ENCODE measurements around the gene RNF7. TPM values are rescaled to one million over a fixed set of nuclear protein-coding genes. Genes with fewer than 3 reads are reported as not detected.

RNF7 gene
- total and polyA plus RNA-seq, 2 of the 13 experiments (the other 11 are each of a cell fraction or from before 2014, with no cell fraction given): 66.4 to 94.7 TPM

DNA sequence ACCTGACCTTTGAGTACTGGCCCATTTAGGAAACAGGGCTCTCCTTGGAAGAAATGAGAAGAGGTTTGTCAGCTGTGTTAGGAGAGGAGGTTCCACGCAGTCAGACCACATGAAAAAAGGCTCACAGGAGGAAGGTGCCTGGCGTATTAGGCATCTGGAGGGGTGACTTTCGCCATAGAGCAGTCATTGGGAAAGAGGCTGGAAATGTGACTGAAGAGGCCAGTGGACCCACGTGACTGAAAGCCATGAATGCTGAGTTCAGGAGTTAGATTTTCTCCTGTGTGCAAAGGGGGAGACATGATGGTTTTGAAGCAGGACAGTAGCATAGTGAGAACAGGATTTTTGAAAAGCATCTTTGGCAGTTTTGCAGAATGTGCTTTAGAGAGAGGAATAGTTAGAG, 29.7 kb upstream of the RNF7 start:
- BruUV-seq (replicated peaks): no TSS peak
- H3K9ac ChIP-seq (ENCODE audit: insufficient read depth, low read depth, low read length): no peak overlapping the region
- WGBS (ENCODE audit: low lambda C conversion rate): 24% methylated on average over 4 of the region's 4 CpGs

More for the DNA sequence above, 29.7 kb upstream of the RNF7 start:
- no peak overlapping the region for H3K4me2 ChIP-seq (ENCODE audit: low read depth, low read length)
- TF ChIP-seq, protein P1, sequence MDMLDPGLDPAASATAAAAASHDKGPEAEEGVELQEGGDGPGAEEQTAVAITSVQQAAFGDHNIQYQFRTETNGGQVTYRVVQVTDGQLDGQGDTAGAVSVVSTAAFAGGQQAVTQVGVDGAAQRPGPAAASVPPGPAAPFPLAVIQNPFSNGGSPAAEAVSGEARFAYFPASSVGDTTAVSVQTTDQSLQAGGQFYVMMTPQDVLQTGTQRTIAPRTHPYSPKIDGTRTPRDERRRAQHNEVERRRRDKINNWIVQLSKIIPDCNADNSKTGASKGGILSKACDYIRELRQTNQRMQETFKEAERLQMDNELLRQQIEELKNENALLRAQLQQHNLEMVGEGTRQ (IDR thresholded peaks at IDR 0.05; ENCODE audit: low read depth, low read length): peak; percentile 41; the same call in 1 of the 2 replicates
- TF ChIP-seq, protein P1 (CRISPR knock-in tag; IDR thresholded peaks at IDR 0.05; ENCODE audit: borderline replicate concordance): no peak; the same call in 1 of the 2 replicates
- TF ChIP-seq, protein P2, sequence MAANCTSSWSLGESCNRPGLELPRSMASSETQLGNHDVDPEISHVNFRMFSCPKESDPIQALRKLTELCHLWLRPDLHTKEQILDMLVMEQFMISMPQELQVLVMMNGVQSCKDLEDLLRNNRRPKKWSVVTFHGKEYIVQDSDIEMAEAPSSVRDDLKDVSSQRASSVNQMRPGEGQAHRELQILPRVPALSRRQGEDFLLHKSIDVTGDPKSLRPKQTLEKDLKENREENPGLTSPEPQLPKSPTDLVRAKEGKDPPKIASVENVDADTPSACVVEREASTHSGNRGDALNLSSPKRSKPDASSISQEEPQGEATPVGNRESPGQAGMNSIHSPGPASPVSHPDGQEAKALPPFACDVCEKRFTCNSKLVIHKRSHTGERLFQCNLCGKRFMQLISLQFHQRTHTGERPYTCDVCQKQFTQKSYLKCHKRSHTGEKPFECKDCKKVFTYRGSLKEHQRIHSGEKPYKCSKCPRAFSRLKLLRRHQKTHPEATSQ (CRISPR knock-in tag; IDR thresholded peaks at IDR 0.05; ENCODE audit: borderline replicate concordance): no peak
- no peak overlapping the region for H2AFZ ChIP-seq (ENCODE audit: low read length)
- H3K27me3 ChIP-seq (ENCODE audit: control insufficient read depth in 1 of 2, insufficient read depth in 2 of 2, low read length in 2 of 2): peaks cover 0 to under 1% of the 10 kb centered on the region in 2 experiments; a peak in 1 of 5 replicates
- H3K27ac ChIP-seq (ENCODE audit: extremely low read length, insufficient read depth, low read length): no peak overlapping the region
- no peaks in the 10 kb centered on the region for H3K9me3 ChIP-seq (ENCODE audit: low read length)
- no peaks in the 10 kb centered on the region for H3K36me3 ChIP-seq (replicated peaks in 1 of 2; ENCODE audit: control insufficient read depth in 1 of 2, insufficient read depth in 2 of 2, low read length in 2 of 2)
- H3K4me1 ChIP-seq (ENCODE audit: insufficient read depth, low read length): peaks cover 14% of the 10 kb centered on the region
- intact Hi-C loops (cut with micrococcal nuclease; ENCODE audit: unreplicated experiment) (no loop called here), in situ Hi-C loops (cut with HindIII; ENCODE audit: extremely low pct_ligation_motif_present, low pct_unique_long_range_greater_than_20kb) (no loop called here)
- DNase-seq (ENCODE audit: low spot score) (no peak), FAIRE-seq (no peak), ATAC-seq (no peak)
- H3K4me3 ChIP-seq (replicated peaks in 1 of 3; ENCODE audit: insufficient read depth in 1 of 3, low read depth in 2 of 3, low read length in 3 of 3): no peak overlapping the region
- no peaks in the 10 kb centered on the region for H3K79me2 ChIP-seq (ENCODE audit: insufficient read depth, low read length)
- CTCF ChIA-PET (ENCODE audit: low intra/inter-chr PET ratio, low total read pairs): no interaction called here
- POLR2A ChIA-PET: no interaction called here
- H4K20me1 ChIP-seq (ENCODE audit: insufficient read depth, low read length): no peaks in the 10 kb centered on the region
